Esophagus muscularis mucosa (tissue), 4 donors: ENCODE results near the gene ARF3. TPM values are rescaled to one million over a fixed set of nuclear protein-coding genes. Genes with fewer than 3 reads are reported as not detected.

ENCODE experiments used
- DNase-seq: peaks from one replicate; pipeline ENCODE4 v3.0.0-alpha.2; 2017; ENCODE audit errors: extremely low spot score
- H3K27ac ChIP-seq, 4 donors: fragments of 200-600 bp; sonication (generic); replicated peaks in 1 of 4; 1 replicate in 3 of 4; 2 replicates in 1 of 4; pipeline ENCODE4 v1.5.1; 2016 to 2019; ENCODE audit warnings: mild to moderate bottlenecking in 1 of 4
- H3K27me3 ChIP-seq, 4 donors: fragments of 200-600 bp; sonication (generic); one replicate each; pipeline versions ENCODE4 v1.5.1 to v1.6.0; 2016 to 2019
- H3K36me3 ChIP-seq, 4 donors: fragments of 200-600 bp; sonication (generic); one replicate each; pipeline ENCODE4 v1.5.1; 2016 to 2019
- H3K4me1 ChIP-seq, 4 donors: fragments of 200-600 bp; sonication (generic); one replicate each; pipeline ENCODE4 v1.5.1; 2016 to 2019
- H3K4me3 ChIP-seq, 4 donors: fragments of 200-600 bp; sonication (generic); 1 replicate in 2 of 4; 2 replicates in 2 of 4; pipeline ENCODE4 v1.5.1; 2016 to 2019; ENCODE audit warnings: mild to moderate bottlenecking in 4 of 4, moderate library complexity in 1 of 4
- H3K9me3 ChIP-seq, 4 donors: fragments of 200-600 bp; sonication (generic); 1 replicate in 3 of 4; 2 replicates in 1 of 4; pipeline ENCODE4 v1.5.1; 2016 to 2019
- EP300 ChIP-seq: sonication (generic); formaldehyde crosslinking; IDR thresholded peaks from one replicate; pipeline ENCODE4 v1.6.1; 2017; ENCODE audit warnings: antibody characterized with exemption
- POLR2A ChIP-seq: fragments of 450-650 bp; IDR thresholded peaks from one replicate; pipeline ENCODE4 v1.6.1; 2017; ENCODE audit warnings: antibody characterized with exemption, moderate library complexity, mild to moderate bottlenecking, low read depth
- POLR2AphosphoS5 ChIP-seq, 2 donors: sonication (generic); formaldehyde crosslinking; IDR thresholded peaks; one replicate each; pipeline ENCODE4 v1.6.1; 2017; ENCODE audit warnings: antibody characterized with exemption in 2 of 2
- WGBS: methylation state at CpG from one replicate; pipeline ENCODE4 v1.1.5; 2018; 5-methylcytosine and 5-hydroxymethylcytosine counted together
- intact Hi-C: fragments of 100-400 bp; cut with DNase I; formaldehyde crosslinking; loops from one replicate; pipeline ENCODE4 v1.15.1; 2023
- total RNA-seq, 4 donors: library from RNA; depleted of rRNA; stranded (reverse); fragments of >200 nt; gene quantifications; one replicate each; pipeline versions ENCODE4 v1.1.0 to v1.2.1, GENCODE V29; 2016
- TF ChIP-seq, protein P1 (sequence below), 3 experiments: fragments of 200-600 bp in 2 of 3; fragments of 450-650 bp in 1 of 3; sonication (generic) in 2 of 3; IDR thresholded peaks; one replicate each; pipeline ENCODE4 v1.5.1; 2017 to 2019; ENCODE audit warnings: antibody characterized with exemption in 3 of 3, mild to moderate bottlenecking in 2 of 3, moderate library complexity in 1 of 3

ARF3 gene
- total RNA-seq, 4 donors from 2014 or later = 42.8 to 71.9 (median 65.1) TPM

DNA sequence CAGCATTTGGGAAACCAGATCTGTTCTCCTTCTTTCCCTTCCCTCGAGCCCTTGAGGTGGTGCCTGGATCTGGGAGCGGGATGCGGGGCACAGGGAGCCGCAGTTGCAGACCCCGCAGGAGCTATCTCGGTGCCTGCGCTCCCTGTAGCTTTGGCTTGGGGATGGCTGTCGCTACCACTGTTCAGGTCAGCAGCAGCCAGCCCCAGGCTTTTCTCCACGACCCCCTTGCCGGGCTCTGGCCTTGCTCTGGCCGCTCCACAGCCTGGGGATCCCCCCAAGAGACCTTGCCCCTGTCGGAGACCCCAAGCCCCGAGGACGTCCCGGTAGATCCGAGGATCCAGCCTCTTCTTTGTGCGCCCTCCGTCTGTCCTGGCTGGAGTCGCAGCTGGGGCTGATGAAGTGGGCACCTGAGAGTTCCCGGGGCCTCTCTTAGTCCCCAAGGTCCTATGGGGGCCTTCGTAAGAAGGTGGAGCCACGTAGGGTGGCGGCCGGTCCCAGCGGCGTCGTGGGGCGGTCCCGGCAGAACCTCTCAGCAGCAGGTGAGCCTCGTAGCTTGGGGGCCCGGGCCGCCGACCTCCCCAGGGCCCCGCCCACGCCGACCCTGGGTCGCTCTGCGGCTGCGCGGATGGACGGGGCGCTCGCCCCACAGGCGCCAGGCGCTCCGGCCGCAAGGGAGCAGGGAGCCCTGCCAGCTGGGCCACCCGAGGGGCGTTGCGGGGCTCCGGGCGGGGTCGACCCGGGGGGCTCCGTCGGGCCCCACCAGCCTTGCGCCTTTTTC lies 40.6 kb upstream of the ARF3 start:
- no peak for DNase-seq
- peaks cover 10 to 28% (median 20%) of the 10 kb centered on the region in 4 donors for H3K36me3 ChIP-seq
- H3K4me1 ChIP-seq = peaks cover 38 to 57% (median 53%) of the 10 kb centered on the region in 4 donors
- H3K4me3 ChIP-seq = peak overlapping the region; percentile 46 to 63 (median 50)
- H3K27me3 ChIP-seq = peaks cover 6 to 97% (median 56%) of the 10 kb centered on the region in 4 donors
- no peaks in the 10 kb centered on the region for H3K9me3 ChIP-seq
- intact Hi-C loops = no loop called here
- no peak overlapping the region for H3K27ac ChIP-seq
- no peak for TF ChIP-seq POLR2AphosphoS5 (IDR thresholded peaks at IDR 0.05)
- TF ChIP-seq, protein P1, sequence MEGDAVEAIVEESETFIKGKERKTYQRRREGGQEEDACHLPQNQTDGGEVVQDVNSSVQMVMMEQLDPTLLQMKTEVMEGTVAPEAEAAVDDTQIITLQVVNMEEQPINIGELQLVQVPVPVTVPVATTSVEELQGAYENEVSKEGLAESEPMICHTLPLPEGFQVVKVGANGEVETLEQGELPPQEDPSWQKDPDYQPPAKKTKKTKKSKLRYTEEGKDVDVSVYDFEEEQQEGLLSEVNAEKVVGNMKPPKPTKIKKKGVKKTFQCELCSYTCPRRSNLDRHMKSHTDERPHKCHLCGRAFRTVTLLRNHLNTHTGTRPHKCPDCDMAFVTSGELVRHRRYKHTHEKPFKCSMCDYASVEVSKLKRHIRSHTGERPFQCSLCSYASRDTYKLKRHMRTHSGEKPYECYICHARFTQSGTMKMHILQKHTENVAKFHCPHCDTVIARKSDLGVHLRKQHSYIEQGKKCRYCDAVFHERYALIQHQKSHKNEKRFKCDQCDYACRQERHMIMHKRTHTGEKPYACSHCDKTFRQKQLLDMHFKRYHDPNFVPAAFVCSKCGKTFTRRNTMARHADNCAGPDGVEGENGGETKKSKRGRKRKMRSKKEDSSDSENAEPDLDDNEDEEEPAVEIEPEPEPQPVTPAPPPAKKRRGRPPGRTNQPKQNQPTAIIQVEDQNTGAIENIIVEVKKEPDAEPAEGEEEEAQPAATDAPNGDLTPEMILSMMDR (IDR thresholded peaks at IDR 0.05) = no peak
- no peak for TF ChIP-seq POLR2A
- no peak for TF ChIP-seq EP300
- WGBS = 9% methylated on average over 9 of the region's 57 CpGs

GRCh38 chr12:48996794-48997718 lies 39.8 kb upstream of the ARF3 start:
- H3K4me3 ChIP-seq = peak overlapping the region; percentile 48 to 63 (median 50)

GRCh38 chr12:48995086-48995879 lies 38.0 kb upstream of the ARF3 start:
- H3K9me3 ChIP-seq = no peaks in the 10 kb centered on the region
- TF ChIP-seq POLR2A = no peak
- TF ChIP-seq, protein P1 (IDR thresholded peaks at IDR 0.05) = peak; percentile 84 to 96 (median 86)
- TF ChIP-seq EP300 = no peak
- TF ChIP-seq POLR2AphosphoS5 (IDR thresholded peaks at IDR 0.05) = peak in 1 of 2 donors; percentile 29
- DNase-seq = peak; percentile 96
- peaks cover 35 to 56% (median 49%) of the 10 kb centered on the region in 4 donors for H3K4me1 ChIP-seq
- H3K36me3 ChIP-seq = peaks cover 0 to 2% (median 0%) of the 10 kb centered on the region in 4 donors
- intact Hi-C loops = no loop called here
- H3K4me3 ChIP-seq = peak overlapping the region; percentile 30 to 43 (median 32)
- 7% methylated on average over 30 of the region's 32 CpGs for WGBS
- peaks cover 6 to 97% (median 44%) of the 10 kb centered on the region in 4 donors for H3K27me3 ChIP-seq
- no peak overlapping the region for H3K27ac ChIP-seq

More at GRCh38 chr12:48996794-48997718, 39.8 kb upstream of the ARF3 start:
- H3K36me3 ChIP-seq = peaks cover 2 to 20% (median 11%) of the 10 kb centered on the region in 4 donors
- H3K27ac ChIP-seq = no peak overlapping the region
- peak; percentile 93 for DNase-seq
- no peaks in the 10 kb centered on the region for H3K9me3 ChIP-seq
- TF ChIP-seq, protein P1 (IDR thresholded peaks at IDR 0.05) = peak; percentile 65 to 84 (median 73)
- TF ChIP-seq POLR2A = no peak
- 14% methylated on average over 18 of the region's 71 CpGs for WGBS
- intact Hi-C loops = no loop called here
- H3K27me3 ChIP-seq = peaks cover 6 to 95% (median 54%) of the 10 kb centered on the region in 4 donors
- peaks cover 38 to 57% (median 53%) of the 10 kb centered on the region in 4 donors for H3K4me1 ChIP-seq

DNA sequence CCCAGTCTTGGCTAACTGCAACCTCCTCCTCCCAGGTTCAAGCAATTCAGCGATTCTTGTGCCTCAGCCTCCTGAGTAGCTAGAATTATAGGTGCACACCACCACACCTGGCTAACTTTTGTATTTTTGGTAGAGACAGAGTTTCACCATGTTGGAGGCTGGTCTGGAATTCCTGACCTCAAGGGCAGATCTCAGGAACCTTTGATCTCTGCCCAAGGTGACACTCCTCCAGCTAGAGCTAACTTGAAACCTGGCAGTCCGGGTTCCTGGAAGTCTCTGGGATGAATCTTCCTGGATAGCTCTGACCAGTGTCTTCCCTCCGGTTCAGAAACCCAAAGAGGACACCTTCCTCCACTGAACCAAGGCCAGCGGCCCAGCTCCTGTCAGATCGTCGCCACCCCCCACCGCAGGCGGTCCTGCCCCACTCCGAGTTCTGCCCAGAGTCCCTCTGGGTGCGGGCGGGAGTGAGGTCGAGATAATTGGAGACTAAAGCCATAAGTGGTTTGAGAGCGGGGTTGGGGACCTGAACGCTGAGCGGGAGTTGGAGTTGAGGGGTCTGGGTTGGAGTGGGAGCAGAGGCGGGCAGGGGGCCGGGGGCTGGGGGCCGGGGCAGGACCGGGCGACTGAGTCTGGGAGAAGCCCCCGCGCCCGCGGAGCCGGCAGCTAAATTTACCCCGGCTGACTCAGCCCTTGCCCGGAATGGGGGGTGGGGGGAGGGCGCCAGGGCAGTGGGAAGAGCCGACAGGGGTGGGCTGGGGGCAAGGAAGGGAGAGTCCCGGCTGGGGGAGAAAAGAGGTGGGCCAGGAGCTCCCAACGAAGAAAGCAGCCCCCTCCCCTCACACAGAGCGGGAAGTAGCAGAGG lies 37.2 kb upstream of the ARF3 start:
- intact Hi-C loops = no loop called here
- Histone ChIP-seq H3K4me3 (no peak overlapping the region), H3K4me1 (peaks cover 27 to 47% (median 41%) of the 10 kb centered on the region in 4 donors), H3K9me3 (no peaks in the 10 kb centered on the region), H3K27me3 (peaks cover 6 to 97% (median 35%) of the 10 kb centered on the region in 4 donors), H3K27ac (no peak overlapping the region), H3K36me3 (no peaks in the 10 kb centered on the region)
- 30% methylated on average over 15 of the region's 32 CpGs for WGBS
- TF ChIP-seq POLR2A (no peak), POLR2AphosphoS5 (IDR thresholded peaks at IDR 0.05) (no peak), EP300 (no peak)
- TF ChIP-seq, protein P1 (IDR thresholded peaks at IDR 0.05) = no peak
- no peak for DNase-seq
